CMK (cell line): Measurements from ENCODE around the gene VTA1.
"Not testable (repeated sequence)": the region's sequence is repeated elsewhere in the genome, so short reads cannot be mapped to it uniquely, and the experiment has no call there.

Experiments used
- DNase-seq: peaks from one replicate; pipeline ENCODE4 v3.0.0-alpha.2; 2010; ENCODE audit warnings: low read depth

VTA1 gene

DNA sequence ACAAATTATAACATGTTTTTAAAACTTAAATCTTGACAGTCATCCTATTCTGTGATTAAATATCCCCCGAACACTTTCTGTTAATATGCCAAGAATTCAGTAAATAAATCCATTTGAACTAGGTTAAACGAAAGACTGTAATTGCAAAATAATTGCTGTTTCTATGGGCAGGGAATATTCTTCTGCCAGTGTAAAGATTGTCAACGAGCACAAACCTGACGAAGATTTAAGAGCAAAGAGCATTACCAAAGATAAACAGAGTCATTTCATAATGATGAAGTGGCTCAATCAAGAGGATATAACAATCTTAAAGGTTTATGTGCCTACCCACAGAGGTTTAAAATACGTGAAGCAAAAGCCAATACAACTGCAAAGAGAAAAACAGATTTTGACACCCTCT is 78.5 kb downstream of the VTA1 start:
- no peak for DNase-seq

GRCh38 chr6:142226731-142227130 is 79.7 kb downstream of the VTA1 start:
- DNase-seq = no peak

- not testable (repeated sequence) for DNase-seq
Observed at GRCh38 chr6:142229518-142230270, 82.6 kb downstream of the VTA1 start.

DNA sequence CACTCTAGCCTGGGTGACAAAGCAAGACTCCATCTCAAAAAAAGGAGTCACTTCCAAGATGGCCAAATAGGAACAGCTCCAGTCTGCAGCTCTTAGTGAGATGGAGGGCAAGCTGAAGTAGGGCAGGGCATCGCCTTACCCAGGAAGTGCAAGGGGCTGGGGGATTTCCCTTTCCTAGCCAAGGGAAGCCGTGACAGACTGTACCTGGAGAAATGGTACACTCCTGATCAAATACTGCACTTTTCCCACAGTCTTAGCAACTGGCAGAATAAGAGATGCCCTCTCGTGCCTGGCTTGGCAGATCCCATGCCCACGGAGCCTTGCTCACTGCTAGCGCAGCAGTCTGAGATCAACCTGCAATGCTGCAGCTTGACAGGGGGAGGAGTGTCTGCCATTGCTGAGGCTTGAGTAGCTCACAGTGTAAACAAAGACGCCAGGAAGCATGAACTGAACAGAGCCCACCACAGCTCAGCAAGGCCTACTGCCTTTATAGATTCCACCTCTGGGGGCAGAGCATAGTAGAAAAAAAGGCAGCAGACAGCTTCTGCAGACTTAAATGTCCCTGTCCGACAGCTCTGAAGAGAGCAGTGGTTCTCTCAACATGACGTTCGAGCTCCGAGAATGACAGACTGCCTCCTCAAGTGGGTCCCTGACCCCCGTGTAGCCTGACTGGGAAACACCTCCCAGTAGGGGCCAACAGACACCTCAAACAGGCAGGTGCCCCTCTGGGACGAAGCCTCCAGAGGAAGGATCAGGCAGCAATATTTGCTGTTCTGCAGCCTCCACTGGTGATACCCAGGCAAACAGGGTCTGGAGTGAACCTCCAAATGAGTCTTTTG is 85.4 kb downstream of the VTA1 start:
- not testable (repeated sequence) for DNase-seq

DNA sequence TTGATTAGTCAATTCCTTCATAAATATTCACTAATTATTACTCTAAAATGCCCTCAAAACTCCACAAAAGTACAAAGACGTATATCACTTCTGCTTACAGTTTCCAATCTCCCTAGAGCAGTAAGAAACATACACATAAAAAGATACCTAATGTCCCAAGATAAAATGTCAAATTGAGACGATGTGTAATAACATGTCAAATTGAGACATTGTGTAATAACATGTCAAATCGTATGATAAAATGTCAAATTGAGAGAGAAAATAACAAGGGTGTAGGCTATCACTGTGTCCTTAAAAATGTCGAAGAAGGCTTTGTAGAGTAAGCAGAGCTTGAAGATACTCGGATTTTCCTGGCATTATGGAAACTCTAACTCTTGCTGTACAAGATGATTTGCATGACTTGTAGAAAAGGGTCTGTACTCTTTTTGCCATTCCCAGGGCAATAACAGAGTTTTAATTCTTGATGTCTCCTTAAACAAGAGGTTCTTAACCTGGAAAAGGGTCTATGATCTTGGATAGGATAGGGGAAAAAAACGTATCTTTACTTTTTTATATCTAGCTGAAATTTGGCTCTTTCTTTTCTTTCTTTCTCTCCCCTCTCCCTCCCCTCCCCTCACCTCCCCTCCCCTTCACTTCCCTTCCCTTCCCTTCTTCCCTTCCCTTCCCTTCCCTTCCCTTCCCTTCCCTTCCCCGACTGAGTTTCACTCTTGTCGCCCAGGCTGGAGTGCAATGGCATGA is 87.1 kb downstream of the VTA1 start:
- no peak for DNase-seq

DNA sequence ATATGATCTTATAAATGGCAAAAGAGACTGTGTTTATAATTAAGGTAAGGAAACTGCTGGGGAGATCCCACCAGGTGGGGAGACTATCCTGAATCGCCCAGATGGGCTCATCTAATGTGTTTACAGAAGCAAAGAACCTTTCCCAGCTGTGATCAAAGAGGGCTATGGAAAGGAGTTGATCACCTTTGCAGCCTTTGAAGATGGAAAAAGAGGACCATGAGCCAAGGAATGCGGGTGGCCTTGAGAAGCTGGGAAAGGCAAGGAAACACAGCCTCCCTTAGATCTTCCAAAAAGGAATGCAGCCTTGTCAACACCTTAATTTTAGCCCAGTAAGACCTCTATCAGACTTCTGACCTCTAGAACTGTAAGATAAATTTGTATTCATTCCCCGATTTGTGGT is 88.2 kb downstream of the VTA1 start:
- no peak for DNase-seq

DNA sequence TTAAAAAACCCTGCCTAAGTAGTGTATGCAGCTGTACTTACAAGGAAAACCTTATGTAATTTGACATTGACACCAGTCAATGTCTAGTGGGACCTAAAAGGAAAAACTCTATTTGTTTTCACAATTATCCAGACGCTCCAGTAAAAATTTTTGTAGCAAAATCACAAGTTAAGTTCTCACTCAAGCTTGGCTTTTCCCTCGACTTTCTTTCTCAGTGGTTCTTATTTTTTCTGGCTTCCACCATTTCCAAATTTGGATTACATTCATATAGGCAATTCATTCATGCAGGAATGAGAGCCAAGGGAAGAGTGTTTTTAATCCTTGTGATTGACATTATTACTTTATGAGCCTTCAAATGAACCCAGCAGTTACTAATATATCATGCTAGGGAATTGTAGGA is 88.7 kb downstream of the VTA1 start:
- DNase-seq = no peak

DNA sequence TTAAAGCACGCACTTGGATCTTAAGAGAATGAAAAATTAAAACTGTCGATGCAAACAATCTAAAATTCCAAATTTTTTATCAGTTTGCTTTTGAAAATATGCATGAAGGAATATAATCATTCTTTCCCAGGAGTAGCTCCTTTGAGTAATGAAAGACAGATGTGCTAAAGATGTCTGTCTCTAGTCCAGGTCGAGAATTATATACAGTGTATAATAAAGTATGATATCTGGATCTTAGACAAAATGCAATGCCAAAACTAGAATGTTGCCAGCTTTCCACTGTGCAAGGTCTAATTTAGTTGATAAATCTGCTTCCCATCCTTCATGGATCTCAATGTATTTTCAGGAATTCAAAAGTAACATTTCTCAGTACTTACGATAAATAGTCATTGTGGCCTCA is 89.6 kb downstream of the VTA1 start:
- no peak for DNase-seq

DNA sequence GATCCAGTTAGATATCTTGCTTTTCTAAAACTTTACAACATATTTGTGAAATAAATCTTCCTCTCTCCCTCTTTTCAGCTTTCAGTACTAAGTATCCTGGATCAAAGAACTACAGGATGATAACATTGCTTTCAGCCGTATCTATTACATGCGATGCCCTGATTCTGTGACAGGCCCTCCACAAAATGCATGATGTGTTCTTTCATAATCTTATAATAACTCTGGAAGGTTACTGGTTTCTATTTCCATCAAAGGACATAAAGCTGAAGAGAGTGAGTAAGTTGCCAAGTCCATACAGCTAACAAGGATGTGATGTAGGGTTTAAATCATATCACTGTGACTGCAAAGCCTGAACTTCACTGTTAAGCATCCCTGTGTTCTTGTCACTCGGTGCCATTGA is 91.8 kb downstream of the VTA1 start:
- DNase-seq = no peak

DNA sequence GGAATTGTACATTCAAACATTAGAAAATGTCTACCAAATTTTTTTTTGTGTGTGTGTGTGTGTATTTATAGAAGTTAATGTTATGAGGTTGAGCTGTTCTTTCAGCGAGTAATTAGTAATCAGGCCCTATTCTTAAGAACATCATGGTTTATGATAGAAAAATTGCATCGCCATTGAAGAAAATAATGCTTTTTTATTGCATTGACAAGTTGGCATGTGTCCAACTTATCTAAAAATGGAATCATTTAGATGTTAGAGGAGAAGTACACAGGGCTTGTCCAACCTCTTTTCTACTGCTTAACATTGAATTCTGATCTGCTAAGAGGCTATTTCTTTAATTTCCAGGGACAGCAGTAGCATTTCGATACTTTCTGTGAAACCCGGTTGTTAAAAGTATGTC is 93.1 kb downstream of the VTA1 start:
- no peak for DNase-seq

DNA sequence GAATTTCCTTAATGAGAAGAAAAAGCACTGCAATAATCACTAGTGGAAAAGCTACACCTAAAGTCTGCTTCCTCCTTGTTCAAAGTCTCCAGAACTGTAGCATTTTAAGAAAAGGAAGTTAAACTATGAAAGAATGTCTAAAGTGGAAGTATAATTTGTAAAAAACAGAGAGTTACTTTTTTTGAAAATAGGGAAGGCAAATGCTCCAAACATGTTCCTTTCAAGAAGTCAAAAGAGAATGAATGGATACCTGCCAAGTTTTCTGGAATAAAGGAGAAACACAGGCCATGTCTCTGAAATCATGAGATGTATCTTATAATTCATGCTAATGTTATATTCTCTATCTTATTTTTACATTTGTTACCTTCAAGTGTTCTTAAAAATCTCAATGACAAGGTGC is 94.0 kb downstream of the VTA1 start:
- DNase-seq = no peak

- no peak for DNase-seq
Observed at GRCh38 chr6:142242269-142242668, 95.2 kb downstream of the VTA1 start.

DNA sequence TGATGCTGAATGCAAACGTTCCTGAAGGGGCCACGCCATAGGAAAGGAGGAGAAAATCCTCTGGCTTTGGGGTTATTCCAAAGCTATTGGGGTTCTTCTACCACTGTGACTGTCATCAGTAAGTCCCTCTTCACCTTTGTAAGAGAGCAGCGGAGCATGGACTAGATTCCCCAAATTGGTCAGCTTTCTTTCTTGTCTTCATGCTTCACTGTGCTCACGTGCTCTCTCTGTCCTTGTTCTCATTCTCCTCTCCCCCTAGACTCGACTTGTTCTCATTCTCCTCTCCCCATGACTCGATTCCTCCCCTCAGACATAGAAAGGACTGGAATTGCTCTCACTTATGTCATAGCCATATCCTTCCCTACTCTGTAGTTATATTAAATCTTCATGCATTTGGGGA is 99.9 kb downstream of the VTA1 start:
- DNase-seq = no peak

DNA sequence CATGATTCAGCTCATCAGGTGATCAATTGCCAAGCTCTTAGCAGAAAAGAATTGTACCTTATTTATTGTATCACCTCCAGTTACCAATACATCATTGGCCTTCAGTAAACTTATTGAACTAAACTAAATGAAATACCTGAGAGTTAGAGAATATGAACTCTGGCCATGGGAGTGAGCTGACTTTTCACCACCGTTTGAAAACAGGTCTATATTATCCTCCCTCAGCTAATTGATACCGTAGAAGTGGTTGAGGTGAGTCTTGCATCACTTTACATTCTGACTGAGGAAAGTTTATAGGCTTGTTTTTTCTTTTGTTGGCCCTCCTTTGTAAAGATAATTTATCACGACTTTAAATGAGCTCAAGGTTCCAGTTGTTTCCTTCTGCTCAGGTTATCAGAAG is 102.2 kb downstream of the VTA1 start:
- no peak for DNase-seq

DNA sequence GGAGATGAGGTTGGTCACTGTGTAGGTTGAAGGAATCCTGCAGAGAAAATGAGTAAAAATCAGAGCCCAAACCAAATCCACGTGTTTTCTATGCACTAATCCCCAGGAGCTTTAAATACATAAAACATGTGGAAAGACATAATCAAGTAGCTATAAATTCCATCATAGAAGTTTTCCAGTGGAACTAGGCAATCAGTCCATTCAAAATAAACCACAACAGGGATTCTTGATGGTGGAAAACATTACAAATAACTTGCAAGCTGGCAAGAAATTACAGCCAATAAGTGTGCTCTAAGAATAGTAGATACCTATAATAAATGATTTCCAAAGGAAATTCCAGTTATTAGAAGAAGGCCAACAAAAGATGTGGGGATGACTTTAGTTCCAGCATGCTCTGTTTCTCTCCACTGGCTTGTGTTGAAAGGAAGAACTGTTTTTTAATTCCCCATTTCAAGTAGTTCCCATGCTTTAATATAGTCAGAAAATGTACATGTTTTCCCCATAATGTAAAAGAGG is 104.9 kb downstream of the VTA1 start:
- DNase-seq = no peak

GRCh38 chr6:142254513-142254912 is 107.5 kb downstream of the VTA1 start:
- DNase-seq = no peak

DNA sequence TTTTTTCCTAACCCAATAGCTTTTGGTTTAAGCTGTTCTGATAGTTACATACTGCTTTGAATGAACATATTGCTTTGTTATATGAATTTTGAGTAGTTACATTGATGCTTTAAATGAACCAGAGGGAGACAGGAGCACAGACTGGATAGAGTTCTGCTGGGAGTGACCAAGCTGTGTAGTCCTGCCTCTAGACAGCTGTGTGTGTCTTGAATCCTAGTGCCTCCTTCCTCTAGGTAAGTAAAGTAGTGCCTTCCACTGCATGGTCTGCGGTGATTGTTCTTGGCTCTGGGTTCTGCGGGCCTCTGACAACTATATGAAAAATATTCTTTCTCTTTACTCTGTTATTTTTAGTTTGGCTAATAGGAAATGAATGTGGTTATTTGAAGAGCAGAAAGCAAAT is 108.7 kb downstream of the VTA1 start:
- DNase-seq = no peak

GRCh38 chr6:142258305-142258704 is 111.2 kb downstream of the VTA1 start:
- no peak for DNase-seq

- no peak for DNase-seq
Observed at GRCh38 chr6:142258757-142259156, 111.7 kb downstream of the VTA1 start.

- no peak for DNase-seq
Observed at GRCh38 chr6:142260748-142261147, 113.7 kb downstream of the VTA1 start.

DNA sequence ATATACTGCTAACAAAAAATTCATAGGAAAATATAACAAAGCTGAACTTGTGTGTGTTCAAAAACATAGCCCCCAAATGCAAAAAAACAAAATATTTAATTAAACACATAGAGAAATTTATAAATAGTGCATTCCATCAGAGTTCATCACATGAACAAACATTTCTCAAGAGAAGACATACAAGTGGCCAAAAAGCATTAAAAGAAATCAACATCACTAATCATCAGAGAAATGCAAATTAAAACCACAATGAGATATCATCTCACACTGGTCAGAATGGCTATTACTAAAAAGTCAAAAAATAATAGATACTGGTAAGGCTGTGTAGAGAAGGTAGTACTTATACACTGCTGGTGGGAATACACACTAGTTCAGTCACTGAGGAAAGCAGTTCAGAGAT is 115.2 kb downstream of the VTA1 start:
- DNase-seq = no peak

DNA sequence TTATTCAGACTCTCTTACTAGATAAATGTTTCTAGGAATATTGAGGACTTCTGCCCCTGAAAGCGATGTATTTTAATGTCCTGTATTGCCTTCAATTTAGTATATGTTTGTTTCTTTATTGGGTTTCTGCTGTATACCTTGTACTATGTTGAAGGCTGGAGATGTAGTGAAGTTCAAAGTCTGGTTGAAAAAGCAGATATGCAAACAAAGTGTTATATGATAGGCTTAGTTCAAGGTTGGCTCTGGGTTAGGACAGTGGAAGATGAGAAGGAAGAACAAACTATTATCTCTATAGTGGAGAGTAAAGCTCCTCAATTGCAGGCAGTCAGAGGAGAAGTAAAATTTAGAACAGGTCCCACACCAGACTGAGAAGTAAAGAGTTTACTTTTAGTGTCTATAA is 118.4 kb downstream of the VTA1 start:
- DNase-seq = no peak

DNA sequence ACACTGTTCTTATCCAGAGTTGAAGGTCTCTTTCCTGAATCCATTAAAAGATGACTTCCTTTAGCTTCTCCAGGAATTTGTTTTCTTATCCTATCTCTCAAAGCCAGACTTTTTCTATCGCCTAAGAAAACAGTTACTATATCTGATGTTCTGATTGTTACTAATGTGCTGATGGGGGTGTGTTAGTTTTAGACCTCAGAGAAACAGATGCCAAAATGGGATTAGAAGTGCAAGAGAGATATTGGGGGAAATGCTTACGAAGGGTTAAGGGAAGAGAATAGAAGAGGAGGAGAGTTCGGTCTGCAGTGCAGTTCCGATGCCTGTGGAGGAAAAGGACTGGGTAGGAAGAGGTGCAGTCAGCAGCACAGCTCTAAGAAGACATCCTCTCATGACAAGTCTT is 119.0 kb downstream of the VTA1 start:
- DNase-seq = no peak
